IMR-90 (cell line): ENCODE measurements around the gene THRB. TPM values are rescaled to one million over a fixed set of nuclear protein-coding genes. Genes with fewer than 3 reads are reported as not detected.

Experiments
- ATAC-seq: fragments of 200-7000 bp; cut with Tn5 transposase; 2 replicates; pipeline ENCODE4 v1.9.1; 2020; ENCODE audit warnings: low read depth, mild to moderate bottlenecking, moderate library complexity
- BruUV-seq: library from RNA; stranded (reverse); fragments of 400-500 nt; replicated peaks from 2 replicates; lab custom pipeline; 2021; lab: Mats Ljungman, UMichigan
- CTCF ChIA-PET: fragments of 300-600 bp; formaldehyde crosslinking; extraction: SDS; loops from one replicate; lab custom pipeline; 2021; ENCODE audit warnings: antibody characterized with exemption; lab: Yijun Ruan, JAX
- POLR2A ChIA-PET: fragments of 300-600 bp; sonication (Branson Sonifier 250); formaldehyde crosslinking; loops from one replicate; lab custom pipeline; 2022; ENCODE audit warnings: antibody characterized with exemption; ENCODE audit not compliant: unreplicated experiment; lab: Charles Lee
- DNase-seq: peaks from one replicate; pipeline ENCODE4 v3.0.0; 2013
- H2AFZ ChIP-seq: replicated peaks from 2 replicates; pipeline ENCODE3; 2013; ENCODE audit warnings: low read length, mild to moderate bottlenecking; ENCODE audit not compliant: poor library complexity
- H2AK5ac ChIP-seq: 2 replicates; pipeline ENCODE4 v1.6.1; 2013; ENCODE audit warnings: low read depth, low read length, inconsistent platforms
- H2AK9ac ChIP-seq: replicated peaks from 2 replicates; pipeline ENCODE3; 2013; ENCODE audit warnings: mild to moderate bottlenecking, low read depth, low read length, moderate library complexity; ENCODE audit not compliant: poor library complexity
- H2BK120ac ChIP-seq: 2 replicates; pipeline ENCODE4 v1.6.1; 2013; ENCODE audit warnings: low read depth, low read length, inconsistent platforms
- H2BK15ac ChIP-seq: 3 replicates; pipeline ENCODE4 v1.6.1; 2013; ENCODE audit warnings: low read depth, low read length, inconsistent platforms
- H2BK20ac ChIP-seq: 2 replicates; pipeline ENCODE4 v1.6.1; 2013; ENCODE audit warnings: low read depth, mild to moderate bottlenecking, inconsistent platforms, low read length, moderate library complexity
- H2BK5ac ChIP-seq: 2 replicates; pipeline ENCODE4 v1.6.1; 2013; ENCODE audit warnings: mild to moderate bottlenecking, low read depth, low read length, inconsistent platforms; ENCODE audit not compliant: poor library complexity, severe bottlenecking
- H3K14ac ChIP-seq: replicated peaks from 2 replicates; pipeline ENCODE4 v1.6.1; 2013; ENCODE audit warnings: low read depth, low read length, inconsistent platforms
- H3K18ac ChIP-seq: 2 replicates; pipeline ENCODE4 v1.6.1; 2013; ENCODE audit warnings: low read depth, low read length, control low read depth
- H3K23ac ChIP-seq: 2 replicates; pipeline ENCODE4 v1.6.1; 2013; ENCODE audit warnings: low read depth, low read length, inconsistent platforms
- H3K27ac ChIP-seq: 2 replicates; pipeline ENCODE4 v1.5.1; 2013; ENCODE audit warnings: mild to moderate bottlenecking, control low read depth, low read length; ENCODE audit not compliant: insufficient read depth
- H3K27me3 ChIP-seq: 2 replicates; pipeline ENCODE4 v1.6.1; 2013; ENCODE audit warnings: low read length; ENCODE audit not compliant: control insufficient read depth, insufficient read depth
- H3K36me3 ChIP-seq: 2 replicates; pipeline ENCODE4 v1.6.1; 2013; ENCODE audit warnings: low read length, mixed read lengths; ENCODE audit not compliant: control insufficient read depth, insufficient read depth
- H3K4ac ChIP-seq: 2 replicates; pipeline ENCODE4 v1.6.1; 2013; ENCODE audit warnings: low read depth, low read length, inconsistent platforms
- H3K4me1 ChIP-seq: 2 replicates; pipeline ENCODE4 v1.6.1; 2013; ENCODE audit warnings: low read length, mixed read lengths; ENCODE audit not compliant: control insufficient read depth, insufficient read depth
- H3K4me2 ChIP-seq: 2 replicates; pipeline ENCODE4 v1.6.1; 2013; ENCODE audit warnings: low read depth, mild to moderate bottlenecking, control low read depth, low read length, moderate library complexity
- H3K4me3 ChIP-seq: 2 replicates; pipeline ENCODE4 v1.5.1; 2013; ENCODE audit warnings: low read depth, mild to moderate bottlenecking, control low read depth, low read length, moderate library complexity; ENCODE audit not compliant: insufficient read depth
- H3K56ac ChIP-seq: 2 replicates; pipeline ENCODE4 v1.6.1; 2013; ENCODE audit warnings: low read length, inconsistent platforms; ENCODE audit not compliant: insufficient read depth; ENCODE audit errors: extremely low read depth
- H3K79me1 ChIP-seq, 2 experiments: 2 replicates each; pipeline ENCODE4 v1.6.1; 2013; ENCODE audit warnings: low read length in 2 of 2, inconsistent platforms in 1 of 2, low read depth in 1 of 2
- H3K9ac ChIP-seq: 2 replicates; pipeline ENCODE4 v1.6.1; 2013; ENCODE audit warnings: low read depth, low read length, control low read depth
- H3K9me1 ChIP-seq: 2 replicates; pipeline ENCODE4 v1.6.1; 2013; ENCODE audit warnings: low read length, inconsistent platforms; ENCODE audit not compliant: insufficient read depth
- H3K9me3 ChIP-seq: 2 replicates; pipeline ENCODE4 v1.6.1; 2013; ENCODE audit warnings: low read length; ENCODE audit not compliant: control insufficient read depth, insufficient read depth
- H4K20me1 ChIP-seq: 2 replicates; pipeline ENCODE4 v1.6.1; 2013; ENCODE audit warnings: low read length, inconsistent platforms; ENCODE audit not compliant: insufficient read depth
- H4K5ac ChIP-seq: 2 replicates; pipeline ENCODE4 v1.6.1; 2013; ENCODE audit warnings: mild to moderate bottlenecking, low read depth, low read length, control low read depth
- H4K8ac ChIP-seq, 2 experiments: 2 replicates each; pipeline ENCODE4 v1.6.1; 2013; ENCODE audit warnings: low read depth in 2 of 2, low read length in 2 of 2, control low read depth in 1 of 2, inconsistent platforms in 1 of 2
- H4K91ac ChIP-seq: 2 replicates; pipeline ENCODE4 v1.6.1; 2013; ENCODE audit warnings: low read depth, low read length, inconsistent platforms; ENCODE audit not compliant: insufficient read depth
- BHLHE40 ChIP-seq: fragments of 150-350 bp; IDR thresholded peaks from 2 replicates; pipeline ENCODE4 v1.6.1; 2016; ENCODE audit warnings: mild to moderate bottlenecking, low read depth, low read length
- CEBPB ChIP-seq: IDR thresholded peaks from 2 replicates; pipeline ENCODE4 v1.6.1; 2012; ENCODE audit warnings: low read depth, low read length, improper control_type of control experiment
- CHD1 ChIP-seq: IDR thresholded peaks from 2 replicates; pipeline ENCODE4 v1.6.1; 2012; ENCODE audit warnings: low read depth, low read length, improper control_type of control experiment
- FOS ChIP-seq: fragments of 150-350 bp; IDR thresholded peaks from 2 replicates; pipeline ENCODE4 v1.6.1; 2016; ENCODE audit warnings: low read depth, low read length
- MAFK ChIP-seq: IDR thresholded peaks from 2 replicates; pipeline ENCODE4 v1.6.1; 2012; ENCODE audit warnings: low read depth, low read length, improper control_type of control experiment
- MAZ ChIP-seq: IDR thresholded peaks from 2 replicates; pipeline ENCODE4 v1.6.1; 2012; ENCODE audit warnings: low read depth, mild to moderate bottlenecking, low read length, improper control_type of control experiment, moderate library complexity, borderline replicate concordance
- MXI1 ChIP-seq: IDR thresholded peaks from 2 replicates; pipeline ENCODE4 v1.6.1; 2012; ENCODE audit warnings: low read depth, mild to moderate bottlenecking, low read length, moderate library complexity, borderline replicate concordance
- NFE2L2 ChIP-seq: fragments of 150-350 bp; IDR thresholded peaks from 2 replicates; pipeline ENCODE4 v1.6.1; 2016; ENCODE audit warnings: low read depth, mild to moderate bottlenecking, low read length
- POLR2A ChIP-seq: IDR thresholded peaks from 2 replicates; pipeline ENCODE4 v1.6.1; 2012; ENCODE audit warnings: mild to moderate bottlenecking, low read depth, low read length
- RAD21 ChIP-seq: IDR thresholded peaks from 2 replicates; pipeline ENCODE4 v1.6.1; 2012; ENCODE audit warnings: low read length, improper control_type of control experiment
- RCOR1 ChIP-seq: IDR thresholded peaks from 2 replicates; pipeline ENCODE4 v1.6.1; 2012; ENCODE audit warnings: mild to moderate bottlenecking, low read length, improper control_type of control experiment; ENCODE audit not compliant: insufficient replicate concordance
- RFX5 ChIP-seq: IDR thresholded peaks from 2 replicates; pipeline ENCODE4 v1.8.0; 2012; ENCODE audit warnings: low read depth, mild to moderate bottlenecking, low read length, moderate library complexity
- SMC3 ChIP-seq: fragments of 150-350 bp; IDR thresholded peaks from 2 replicates; pipeline ENCODE4 v1.6.1; 2016; ENCODE audit warnings: low read depth, mild to moderate bottlenecking, antibody characterized with exemption, low read length, moderate library complexity
- WGBS, 2 experiments: methylation state at CpG; one replicate each; pipeline versions ENCODE4 v1.1.5 to v1.1.7; 2013; ENCODE audit warnings: missing lambda C conversion rate in 2 of 2; ENCODE audit not compliant: insufficient read length in 1 of 2; ENCODE audit errors: extremely low coverage in 2 of 2; 5-methylcytosine and 5-hydroxymethylcytosine counted together
- dilution Hi-C: fragments of 300-500 bp; cut with HindIII; formaldehyde crosslinking; loops from one replicate; pipeline ENCODE4 v1.14.3; 2018; ENCODE audit warnings: low sequenced_read_pairs; ENCODE audit not compliant: unreplicated experiment
- in situ Hi-C: fragments of 300-500 bp; cut with MboI; formaldehyde crosslinking; loops from 3 replicates; pipeline ENCODE4 v1.14.3; 2019; ENCODE audit warnings: low sequenced_read_pairs, inconsistent platforms, mixed read lengths
- intact Hi-C: fragments of 100-400 bp; cut with micrococcal nuclease; formaldehyde crosslinking; loops from 2 replicates; pipeline ENCODE4 v1.10.0; 2022
- polyA plus RNA-seq, 3 experiments: library from polyadenylated mRNA; depleted of rRNA; stranded (reverse); fragments of >200 nt; gene quantifications; 2 replicates each; pipeline ENCODE4 v1.2.3, GENCODE V29; 2012; ENCODE audit warnings: low replicate concordance in 1 of 3
- total RNA-seq: library from RNA; depleted of rRNA; stranded (reverse); fragments of >200 nt; gene quantifications from 2 replicates; pipeline ENCODE4 v1.2.3, GENCODE V29; 2012
- TF ChIP-seq, protein P1 (sequence below): conservative IDR thresholded peaks from 2 replicates; pipeline ENCODE4 v1.5.1; 2012; ENCODE audit warnings: mild to moderate bottlenecking, low read depth, low read length, improper control_type of control experiment
- TF ChIP-seq, protein P2 (sequence below): fragments of 150-350 bp; IDR thresholded peaks from 2 replicates; pipeline ENCODE4 v1.6.1; 2016; ENCODE audit warnings: low read depth, mild to moderate bottlenecking, low read length, moderate library complexity, borderline replicate concordance
- TF ChIP-seq, protein P3 (sequence below): fragments of 150-350 bp; IDR thresholded peaks from 2 replicates; pipeline ENCODE4 v1.6.1; 2017; ENCODE audit warnings: mild to moderate bottlenecking, antibody characterized with exemption, low read length, low read depth

THRB gene
- total and polyA plus RNA-seq, 2 of the 4 experiments (the other 2 are of a cell fraction): under 0.01 TPM; not detected in 1

DNA sequence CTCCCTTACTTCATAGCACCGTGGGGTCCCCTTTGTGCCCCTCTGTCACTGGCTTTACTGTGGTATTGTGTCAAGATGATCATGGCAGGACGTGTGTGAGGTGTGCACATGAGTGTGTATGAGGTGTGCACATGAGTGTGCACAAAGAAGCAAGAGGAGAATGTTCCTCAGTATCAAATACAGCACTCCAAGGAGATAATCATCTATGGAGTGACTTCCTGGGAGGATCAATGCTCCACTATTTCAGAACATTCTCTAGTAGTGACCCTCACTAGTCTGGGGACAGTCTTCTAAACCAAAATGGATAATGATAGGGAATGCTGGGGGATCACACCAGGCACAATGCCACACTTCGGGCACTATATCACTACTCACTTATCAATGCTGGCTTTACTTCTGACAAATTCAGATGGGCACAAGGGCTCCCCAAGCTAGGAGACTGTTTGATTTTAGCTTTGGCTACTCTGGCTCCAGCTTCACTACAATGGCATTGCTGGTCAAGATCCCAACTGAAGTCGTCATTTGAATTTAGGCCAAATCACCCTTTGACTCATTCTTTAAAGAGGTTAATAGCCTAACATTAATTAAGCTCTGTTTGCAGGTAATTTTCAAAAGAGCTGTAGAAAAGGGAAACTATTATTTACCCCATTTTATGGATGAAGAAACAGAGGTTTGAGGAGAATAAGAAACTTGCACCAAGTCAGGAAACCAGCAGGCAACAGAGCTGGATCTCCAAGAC, 124.1 kb downstream of the THRB start:
- dilution Hi-C loops: no loop called here

More for the DNA sequence above, 124.1 kb downstream of the THRB start:
- no peak for TF ChIP-seq MAZ
- TF ChIP-seq POLR2A: no peak
- TF ChIP-seq, protein P1, sequence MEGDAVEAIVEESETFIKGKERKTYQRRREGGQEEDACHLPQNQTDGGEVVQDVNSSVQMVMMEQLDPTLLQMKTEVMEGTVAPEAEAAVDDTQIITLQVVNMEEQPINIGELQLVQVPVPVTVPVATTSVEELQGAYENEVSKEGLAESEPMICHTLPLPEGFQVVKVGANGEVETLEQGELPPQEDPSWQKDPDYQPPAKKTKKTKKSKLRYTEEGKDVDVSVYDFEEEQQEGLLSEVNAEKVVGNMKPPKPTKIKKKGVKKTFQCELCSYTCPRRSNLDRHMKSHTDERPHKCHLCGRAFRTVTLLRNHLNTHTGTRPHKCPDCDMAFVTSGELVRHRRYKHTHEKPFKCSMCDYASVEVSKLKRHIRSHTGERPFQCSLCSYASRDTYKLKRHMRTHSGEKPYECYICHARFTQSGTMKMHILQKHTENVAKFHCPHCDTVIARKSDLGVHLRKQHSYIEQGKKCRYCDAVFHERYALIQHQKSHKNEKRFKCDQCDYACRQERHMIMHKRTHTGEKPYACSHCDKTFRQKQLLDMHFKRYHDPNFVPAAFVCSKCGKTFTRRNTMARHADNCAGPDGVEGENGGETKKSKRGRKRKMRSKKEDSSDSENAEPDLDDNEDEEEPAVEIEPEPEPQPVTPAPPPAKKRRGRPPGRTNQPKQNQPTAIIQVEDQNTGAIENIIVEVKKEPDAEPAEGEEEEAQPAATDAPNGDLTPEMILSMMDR: no peak
- TF ChIP-seq, protein P2, sequence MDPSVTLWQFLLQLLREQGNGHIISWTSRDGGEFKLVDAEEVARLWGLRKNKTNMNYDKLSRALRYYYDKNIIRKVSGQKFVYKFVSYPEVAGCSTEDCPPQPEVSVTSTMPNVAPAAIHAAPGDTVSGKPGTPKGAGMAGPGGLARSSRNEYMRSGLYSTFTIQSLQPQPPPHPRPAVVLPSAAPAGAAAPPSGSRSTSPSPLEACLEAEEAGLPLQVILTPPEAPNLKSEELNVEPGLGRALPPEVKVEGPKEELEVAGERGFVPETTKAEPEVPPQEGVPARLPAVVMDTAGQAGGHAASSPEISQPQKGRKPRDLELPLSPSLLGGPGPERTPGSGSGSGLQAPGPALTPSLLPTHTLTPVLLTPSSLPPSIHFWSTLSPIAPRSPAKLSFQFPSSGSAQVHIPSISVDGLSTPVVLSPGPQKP: no peak
- no peak for TF ChIP-seq RAD21
- TF ChIP-seq BHLHE40: no peak
- TF ChIP-seq, protein P3, sequence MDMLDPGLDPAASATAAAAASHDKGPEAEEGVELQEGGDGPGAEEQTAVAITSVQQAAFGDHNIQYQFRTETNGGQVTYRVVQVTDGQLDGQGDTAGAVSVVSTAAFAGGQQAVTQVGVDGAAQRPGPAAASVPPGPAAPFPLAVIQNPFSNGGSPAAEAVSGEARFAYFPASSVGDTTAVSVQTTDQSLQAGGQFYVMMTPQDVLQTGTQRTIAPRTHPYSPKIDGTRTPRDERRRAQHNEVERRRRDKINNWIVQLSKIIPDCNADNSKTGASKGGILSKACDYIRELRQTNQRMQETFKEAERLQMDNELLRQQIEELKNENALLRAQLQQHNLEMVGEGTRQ: no peak
- no peak for TF ChIP-seq CEBPB
- no peak for TF ChIP-seq RCOR1
- no peak for TF ChIP-seq NFE2L2
- no peak for TF ChIP-seq FOS
- no peak for TF ChIP-seq CHD1
- TF ChIP-seq MXI1: no peak
- TF ChIP-seq MAFK: no peak
- no peak for TF ChIP-seq SMC3
- no peak for TF ChIP-seq RFX5
- H3K9me3 ChIP-seq: no peaks in the 10 kb centered on the region
- H3K14ac ChIP-seq: no peak overlapping the region
- BruUV-seq: no TSS peak
- H3K9ac ChIP-seq: no peak overlapping the region
- ATAC-seq (no peak), DNase-seq (no peak)
- no peak overlapping the region for H2AK5ac ChIP-seq
- no peak overlapping the region for H3K27ac ChIP-seq
- H2BK15ac ChIP-seq: no peak overlapping the region
- intact Hi-C loops: no loop called here
- no peaks in the 10 kb centered on the region for H4K20me1 ChIP-seq
- H3K79me1 ChIP-seq: no peaks in the 10 kb centered on the region
- no peak overlapping the region for H2AK9ac ChIP-seq
- H2BK120ac ChIP-seq: no peak overlapping the region
- no peak overlapping the region for H3K4me3 ChIP-seq
- ChIA-PET CTCF (interaction anchor here (0.5 kb wide), 1 partner anchor 434 kb away, joined by 4 read pairs; no protein-coding TSS in a partner anchor), POLR2A (no interaction called here)
- H4K5ac ChIP-seq: no peak overlapping the region
- H2BK5ac ChIP-seq: no peak overlapping the region
- no peak overlapping the region for H3K56ac ChIP-seq
- WGBS, 2 experiments: no CpG with 5 or more reads among the region's 4 CpGs
- in situ Hi-C loops: no loop called here
- no peak overlapping the region for H4K8ac ChIP-seq
- H3K4me2 ChIP-seq: no peak overlapping the region
- H3K18ac ChIP-seq: no peak overlapping the region
- no peaks in the 10 kb centered on the region for H3K4me1 ChIP-seq
- H4K91ac ChIP-seq: no peak overlapping the region
- no peak overlapping the region for H2AFZ ChIP-seq
- H3K23ac ChIP-seq: no peak overlapping the region
- no peaks in the 10 kb centered on the region for H3K27me3 ChIP-seq
- no peaks in the 10 kb centered on the region for H3K36me3 ChIP-seq
- no peaks in the 10 kb centered on the region for H3K9me1 ChIP-seq
- no peak overlapping the region for H2BK20ac ChIP-seq
- H3K4ac ChIP-seq: no peak overlapping the region
